Raji (cell line): ENCODE data around the gene CRIP3.

Experiments
- POLR2A ChIP-seq: IDR thresholded peaks from 2 replicates; pipeline ENCODE4 v1.6.1; 2011; ENCODE audit warnings: low read depth, low read length, control low read depth; ENCODE audit not compliant: insufficient read depth

CRIP3 gene

DNA sequence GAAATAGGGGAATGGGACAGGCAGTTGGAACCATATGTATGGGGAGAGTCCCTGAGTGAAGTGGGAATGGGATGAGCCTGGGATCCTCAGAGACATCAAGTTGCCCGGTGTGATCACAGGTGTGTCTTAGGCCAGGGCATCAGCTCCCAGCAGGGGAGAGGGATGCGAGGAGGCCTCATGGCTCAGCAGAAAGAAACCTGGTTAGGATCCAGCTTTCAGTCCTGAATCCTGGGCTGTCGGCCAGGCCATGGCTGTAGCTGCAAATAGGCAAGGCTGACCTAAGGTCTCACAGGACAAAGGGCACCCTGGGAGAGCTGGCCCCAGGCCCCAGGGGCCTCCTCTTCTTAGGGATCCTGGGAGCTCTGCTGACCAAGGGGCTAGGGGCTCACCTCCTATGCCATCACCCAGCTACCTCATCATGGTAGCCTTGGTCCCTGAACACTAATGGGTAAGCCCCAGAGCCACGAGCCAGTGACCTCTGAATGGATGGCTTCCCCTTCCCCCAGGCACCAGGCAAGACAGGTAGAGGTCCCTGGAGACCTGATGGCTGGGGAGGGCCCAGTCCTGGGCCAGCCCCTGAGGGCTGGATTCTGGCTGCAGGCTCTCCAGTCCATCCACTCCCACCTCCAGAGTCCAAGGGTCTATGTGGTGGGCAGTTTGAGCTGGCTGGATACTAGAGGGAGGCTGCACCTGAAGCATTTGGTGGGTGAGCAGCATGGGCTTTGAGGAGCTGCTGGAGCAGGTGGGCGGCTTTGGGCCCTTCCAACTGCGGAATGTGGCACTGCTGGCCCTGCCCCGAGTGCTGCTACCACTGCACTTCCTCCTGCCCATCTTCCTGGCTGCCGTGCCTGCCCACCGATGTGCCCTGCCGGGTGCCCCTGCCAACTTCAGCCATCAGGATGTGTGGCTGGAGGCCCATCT is 10.7 kb downstream of the CRIP3 start, which contains the start of gene SLC22A7:
Gene SLC22A7 (plus strand): TSS at position 617 of the 921 bp plus-strand sequence. CDS start 99 bp downstream, at position 716.
- no peak for TF ChIP-seq POLR2A

DNA sequence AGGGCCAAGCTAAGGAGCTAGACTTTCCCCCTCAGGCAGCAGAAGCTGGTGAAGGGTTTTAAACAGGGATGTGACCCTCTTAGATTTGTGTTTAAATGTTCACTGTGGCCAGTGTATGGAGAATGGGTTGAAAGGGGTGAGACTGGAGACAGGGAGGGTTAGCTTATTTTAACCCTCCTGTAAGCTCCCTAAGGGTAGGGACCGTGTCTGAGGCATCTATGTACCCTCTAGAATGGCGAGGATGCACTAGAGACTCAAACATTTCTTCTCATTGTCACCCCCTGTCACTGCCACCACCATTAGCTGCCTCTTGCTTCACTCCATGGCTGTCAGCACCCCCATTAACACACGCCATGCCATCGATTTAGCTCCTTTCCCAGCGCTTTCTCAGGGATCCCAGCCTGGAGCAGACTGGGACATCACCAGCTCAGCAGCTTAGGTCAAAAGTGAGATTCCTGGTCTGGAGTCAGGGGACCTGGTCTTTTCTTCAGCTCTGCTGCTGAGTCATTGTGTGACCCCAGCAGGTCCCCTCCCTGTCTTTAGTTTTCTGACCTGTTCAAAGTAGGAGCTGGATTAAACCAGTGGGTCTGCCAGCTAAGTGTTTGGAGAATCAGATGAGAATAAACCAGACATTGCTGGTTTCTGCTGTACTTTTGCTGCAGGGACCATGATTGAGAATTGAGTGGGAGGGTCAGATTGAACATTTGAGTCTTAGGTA is 11.7 kb downstream of the CRIP3 start:
- no peak for TF ChIP-seq POLR2A

DNA sequence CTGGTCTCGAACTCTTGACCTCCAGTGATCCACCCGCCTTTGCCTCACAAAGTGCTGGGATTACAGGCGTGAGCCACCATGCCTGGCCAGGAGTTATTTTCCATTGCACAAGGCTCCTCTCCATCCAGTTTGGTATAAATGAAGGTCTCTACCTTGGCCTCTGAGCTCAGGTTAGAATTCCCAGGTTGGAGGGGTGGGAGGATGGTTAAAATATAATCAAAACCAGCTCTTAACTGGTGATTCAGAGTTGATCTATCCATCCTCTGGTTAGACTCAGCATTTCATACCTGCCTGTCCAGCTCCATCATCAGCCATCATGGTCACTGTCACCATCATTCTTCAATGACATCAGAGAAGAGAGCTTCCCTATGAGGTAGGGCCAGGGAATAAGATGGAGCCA is 13.2 kb downstream of the CRIP3 start:
- TF ChIP-seq POLR2A, result no peak

- TF ChIP-seq POLR2A, result no peak
These were observed 14.1 kb downstream of the CRIP3 start for GRCh38 chr6:43294536-43294935.

DNA sequence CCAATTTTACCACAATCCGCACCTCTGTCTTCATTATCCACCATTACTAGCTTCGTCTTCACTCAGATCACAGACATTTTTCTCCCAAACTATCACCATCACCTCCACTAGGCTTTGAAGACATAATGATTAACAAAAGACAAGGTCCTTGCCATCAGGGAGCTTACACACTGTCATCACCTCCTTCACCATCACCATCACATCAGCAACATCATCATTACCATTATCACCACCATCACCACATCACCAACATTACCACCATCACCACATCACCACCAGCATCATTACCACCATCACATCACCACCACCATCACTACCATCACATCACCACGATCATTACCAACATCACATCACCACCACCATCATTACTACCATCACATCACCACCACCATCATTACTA is 14.9 kb downstream of the CRIP3 start:
- no peak for TF ChIP-seq POLR2A

GRCh38 chr6:43292763-43293318 is 15.8 kb downstream of the CRIP3 start:
- TF ChIP-seq POLR2A, result no peak

GRCh38 chr6:43292341-43292740 is 16.3 kb downstream of the CRIP3 start:
- TF ChIP-seq POLR2A, result no peak

GRCh38 chr6:43291708-43292107 is 16.9 kb downstream of the CRIP3 start:
- TF ChIP-seq POLR2A, result no peak

DNA sequence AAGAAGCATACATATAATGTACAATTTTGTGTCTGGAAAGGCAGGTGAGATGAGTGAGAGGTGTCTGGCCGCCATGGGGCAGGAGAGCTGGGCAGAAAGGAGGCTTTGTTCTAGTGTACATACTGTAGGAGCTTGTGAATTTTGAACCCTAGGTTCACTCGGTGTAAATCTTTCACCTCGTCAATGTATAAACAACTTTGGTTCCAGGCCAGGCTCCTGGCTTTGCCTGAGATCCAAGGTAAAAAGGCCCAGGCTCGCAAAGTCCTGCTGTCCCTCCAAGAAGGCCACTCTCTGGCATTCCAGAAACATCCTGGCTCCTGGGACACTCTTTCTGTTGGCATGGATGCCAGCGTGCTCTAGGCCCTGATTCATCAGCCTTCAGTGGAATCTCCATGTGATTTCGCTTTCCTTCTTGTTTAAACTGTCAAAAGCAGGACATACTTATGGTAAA is 17.7 kb downstream of the CRIP3 start:
- TF ChIP-seq POLR2A, result no peak

- no peak for TF ChIP-seq POLR2A
These were observed 18.2 kb downstream of the CRIP3 start for GRCh38 chr6:43290339-43290904.

DNA sequence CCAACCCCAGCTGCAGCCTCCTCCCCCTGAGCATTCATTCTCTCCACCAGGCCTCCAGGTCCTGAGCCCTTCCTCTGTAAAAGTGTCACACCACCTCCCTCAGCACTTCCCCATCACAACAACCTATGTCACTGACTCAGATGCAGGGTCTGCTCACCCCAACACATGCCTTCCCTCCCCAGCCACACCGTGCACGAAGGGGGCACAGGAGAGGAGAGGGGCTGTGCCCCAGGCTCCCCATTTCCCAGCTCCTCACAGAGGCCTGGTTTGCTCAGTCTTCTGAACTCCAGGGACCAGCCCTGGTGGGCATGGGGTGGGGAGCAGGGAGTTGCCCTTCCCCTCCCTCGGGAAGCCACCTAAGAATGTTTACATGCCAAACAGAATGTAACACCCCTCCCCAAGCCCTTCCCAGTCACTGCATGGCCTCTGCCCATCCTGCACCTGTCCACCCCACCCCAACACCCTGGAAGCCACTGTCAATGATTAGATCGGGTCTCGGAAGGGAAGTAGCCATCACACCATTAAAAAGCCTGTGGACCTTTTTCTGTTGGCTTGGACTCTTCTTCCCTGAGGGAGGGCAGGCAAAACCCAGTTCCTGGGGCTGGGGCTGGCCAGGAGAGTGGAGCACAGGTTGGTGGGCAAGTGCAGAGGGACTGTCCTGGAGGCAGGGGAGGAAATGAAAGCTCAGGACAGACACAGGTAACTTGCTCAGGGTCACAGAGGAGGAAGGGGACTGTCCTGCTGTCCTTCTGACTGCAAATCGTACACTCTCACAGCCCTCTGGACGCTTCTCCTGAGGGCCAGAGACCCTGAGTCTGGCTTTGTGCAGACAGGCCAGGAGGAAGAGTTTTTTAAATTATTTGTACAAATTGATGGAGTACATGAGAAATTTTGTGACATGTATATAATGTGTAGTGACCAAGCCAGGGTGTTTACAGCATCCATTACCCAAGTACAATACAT is 20.6 kb downstream of the CRIP3 start:
- TF ChIP-seq POLR2A, result no peak

- no peak for TF ChIP-seq POLR2A
These were observed 21.5 kb downstream of the CRIP3 start for GRCh38 chr6:43286980-43287716.

GRCh38 chr6:43286456-43286979 is 22.1 kb downstream of the CRIP3 start:
- no peak for TF ChIP-seq POLR2A

- no peak for TF ChIP-seq POLR2A
These were observed 22.8 kb downstream of the CRIP3 start for GRCh38 chr6:43285832-43286231.
